Kidney (tissue), 14 donors: ENCODE data around the gene PTPRS. TPM values are rescaled to one million over a fixed set of nuclear protein-coding genes. Genes with fewer than 3 reads are reported as not detected.

Source experiments
- DNase-seq, 5 donors: peaks; one replicate each; pipeline ENCODE4 v3.0.0-alpha.2; 2013 to 2020
- FAIRE-seq: peaks from 2 replicates; lab custom pipeline; 2012; peaks lifted over from hg19 to GRCh38; lab: Jason Lieb, UNC
- H3K27ac ChIP-seq, 2 donors: one replicate each; pipeline ENCODE4 v1.7.0; 2013; ENCODE audit warnings: low read depth in 2 of 2, low read length in 2 of 2, inconsistent platforms in 1 of 2
- H3K27me3 ChIP-seq: one replicate; pipeline ENCODE4 v1.7.1; 2013; ENCODE audit warnings: low read length, inconsistent platforms; ENCODE audit not compliant: control insufficient read depth, insufficient read depth
- H3K36me3 ChIP-seq, 3 donors: one replicate each; pipeline versions ENCODE4 v1.7.0 to v1.7.1; 2013; ENCODE audit warnings: low read length in 3 of 3, control low read depth in 1 of 3, inconsistent platforms in 1 of 3; ENCODE audit not compliant: insufficient read depth in 3 of 3, control insufficient read depth in 2 of 3
- H3K4me1 ChIP-seq, 3 donors: one replicate each; pipeline versions ENCODE4 v1.7.0 to v1.7.1; 2013; ENCODE audit warnings: low read length in 3 of 3, inconsistent platforms in 1 of 3, low read depth in 1 of 3; ENCODE audit not compliant: control insufficient read depth in 2 of 3, insufficient read depth in 2 of 3
- H3K4me3 ChIP-seq, 3 donors: one replicate each; pipeline versions ENCODE4 v1.7.0 to v1.8.1; 2013; ENCODE audit warnings: low read length in 3 of 3, control low read depth in 1 of 3, inconsistent platforms in 1 of 3
- H3K9ac ChIP-seq, 3 donors: one replicate each; pipeline versions ENCODE4 v1.7.0 to v1.7.1; 2013; ENCODE audit warnings: low read length in 3 of 3, control low read depth in 1 of 3, inconsistent platforms in 1 of 3
- H3K9me3 ChIP-seq, 3 donors: one replicate each; pipeline versions ENCODE4 v1.7.0 to v1.7.1; 2013; ENCODE audit warnings: low read length in 3 of 3, control low read depth in 1 of 3, inconsistent platforms in 1 of 3; ENCODE audit not compliant: control insufficient read depth in 2 of 3, insufficient read depth in 1 of 3
- CTCF ChIP-seq: IDR thresholded peaks from 3 replicates; pipeline ENCODE4 v1.5.1; 2012; ENCODE audit warnings: mild to moderate bottlenecking, moderate library complexity, borderline replicate concordance; ENCODE audit not compliant: insufficient read depth; ENCODE audit errors: extremely low read depth
- intact Hi-C: fragments of 100-400 bp; cut with DNase I; formaldehyde crosslinking; loops from one replicate; pipeline ENCODE4 v1.11.1; 2022
- polyA plus RNA-seq: library from polyadenylated mRNA; stranded (reverse); fragments of 350-450 nt; fragmentation: Illumina TruSeq; extraction: RNeasy Lipid Tissue Mini Kit (QIAGEN cat#74804); gene quantifications from one replicate; pipeline ENCODE4 v1.2.3, GENCODE V29; 2014; ENCODE audit warnings: low read depth, low replicate concordance; ENCODE audit not compliant: insufficient read depth
- total RNA-seq: library from RNA; stranded (reverse); fragmentation: NEBNext Ultra II Directional; extraction: Animal tissue kit (Norgen Biotek cat#: 25700); gene quantifications from one replicate; pipeline ENCODE4 v1.2.1, GENCODE V29; 2021
- donor health status: control.
- donor health status: control.
- donor health status: control.
- donor health status: control.
- donor health status: control.
- donor health status: DM: yes; HTN: yes; CAD: no.
- donor health status: Normal renal cell carcinoma (clear cell type).

The PTPRS gene
- total and polyA plus RNA-seq, 2 donors from 2014 or later = 7.2 to 103 TPM

GRCh38 chr19:5291588-5292193 is 48.9 kb downstream of the PTPRS start:
- Histone ChIP-seq H3K27me3 (no peaks in the 10 kb centered on the region), H3K9me3 (no peaks in the 10 kb centered on the region), H3K36me3 (no peaks in the 10 kb centered on the region), H3K4me1 (peaks cover 0 to 32% (median 8%) of the 10 kb centered on the region in 3 donors), H3K9ac (peak overlapping the region in 2 of 3 donors; percentile 35 to 73), H3K27ac (no peak overlapping the region), H3K4me3 (peak overlapping the region; percentile 48 to 73 (median 62))
- no peak for TF ChIP-seq CTCF
- intact Hi-C loops = no loop called here
- FAIRE-seq = no peak
- DNase-seq = peak in 1 of 5 donors; percentile 44

Other genes starting within 250 kb of the PTPRS start
- not detected for gene ZNRF4, start 114.6 kb upstream of the PTPRS start, total RNA-seq
- gene ZNRF4, start 114.6 kb upstream of the PTPRS start, polyA plus RNA-seq = not detected
- gene TINCR, start 227.1 kb upstream of the PTPRS start, total RNA-seq = 0.94 TPM
- gene TINCR, start 227.1 kb upstream of the PTPRS start, polyA plus RNA-seq = 2.2 TPM